Transverse colon (tissue), 4 donors: ENCODE measurements around the gene RELL1. TPM values are rescaled to one million over a fixed set of nuclear protein-coding genes. Genes with fewer than 3 reads are reported as not detected.
A peak's percentile ranks its signal among the peaks of the same experiment; 100 is the strongest.

Experiments used
- DNase-seq: peaks from one replicate; pipeline ENCODE4 v3.0.0-alpha.2; 2019
- H3K27ac ChIP-seq, 4 donors: fragments of 200-600 bp; sonication (generic); 2 replicates each; pipeline ENCODE4 v1.5.1; 2016 to 2018; ENCODE audit warnings: inconsistent platforms in 4 of 4
- H3K27me3 ChIP-seq: fragments of 200-600 bp; sonication (generic); 2 replicates; pipeline ENCODE4 v1.5.1; 2017; ENCODE audit warnings: inconsistent platforms
- H3K36me3 ChIP-seq, 4 donors: fragments of 200-600 bp; sonication (generic); 2 replicates each; pipeline ENCODE4 v1.5.1; 2017 to 2019; ENCODE audit warnings: inconsistent platforms in 4 of 4
- H3K4me1 ChIP-seq, 4 donors: fragments of 200-600 bp; sonication (generic); 2 replicates each; pipeline ENCODE4 v1.5.1; 2017 to 2020; ENCODE audit warnings: inconsistent platforms in 4 of 4
- H3K4me3 ChIP-seq, 4 donors: fragments of 200-600 bp; sonication (generic); 1 replicate in 1 of 4; 2 replicates in 3 of 4; pipeline versions ENCODE4 v1.5.1 to v1.6.1; 2017 to 2019; ENCODE audit warnings: inconsistent platforms in 4 of 4
- H3K9me3 ChIP-seq, 2 donors: fragments of 200-600 bp; sonication (generic); 2 replicates each; pipeline ENCODE4 v1.5.1; 2017 to 2019; ENCODE audit warnings: inconsistent platforms in 2 of 2
- EP300 ChIP-seq: sonication (generic); formaldehyde crosslinking; IDR thresholded peaks from one replicate; pipeline ENCODE4 v1.6.1; 2017; ENCODE audit warnings: antibody characterized with exemption, low read depth
- POLR2A ChIP-seq: fragments of 450-650 bp; IDR thresholded peaks from one replicate; pipeline ENCODE4 v1.6.1; 2016; ENCODE audit warnings: antibody characterized with exemption, mild to moderate bottlenecking, moderate library complexity
- POLR2AphosphoS5 ChIP-seq, 3 donors: sonication (generic); formaldehyde crosslinking; IDR thresholded peaks; one replicate each; pipeline ENCODE4 v1.6.1; 2016; ENCODE audit warnings: antibody characterized with exemption in 3 of 3
- WGBS, 2 donors: methylation state at CpG; one replicate each; pipeline ENCODE4 v1.1.5; 2018; ENCODE audit warnings: low coverage in 1 of 2; 5-methylcytosine and 5-hydroxymethylcytosine counted together
- in situ Hi-C, 4 donors: fragments of 200-750 bp; cut with MboI; loops; one replicate each; pipeline versions ENCODE4 v1.15.0 to v1.15.1; 2017; ENCODE audit warnings: low sequenced_read_pairs in 3 of 4, low pct_ligation_motif_present in 1 of 4, low pct_unique_long_range_greater_than_20kb in 1 of 4
- intact Hi-C: fragments of 100-400 bp; cut with DNase I; formaldehyde crosslinking; loops from one replicate; pipeline ENCODE4 v1.15.1; 2023; ENCODE audit warnings: low total_unique reads
- total RNA-seq, 4 donors: library from RNA; depleted of rRNA; stranded (reverse); fragments of >200 nt; gene quantifications; one replicate each; pipeline ENCODE4 v1.1.0, GENCODE V29; 2016
- TF ChIP-seq, protein P1 (sequence below), 5 experiments: fragments of 200-600 bp in 3 of 5; fragments of 450-650 bp in 2 of 5; sonication (generic) in 3 of 5; IDR thresholded peaks; 1 replicate in 2 of 5; 2 replicates in 3 of 5; pipeline ENCODE4 v1.5.1; 2016 to 2017; ENCODE audit warnings: antibody characterized with exemption in 5 of 5, inconsistent platforms in 3 of 5, mild to moderate bottlenecking in 2 of 5, moderate library complexity in 1 of 5

The RELL1 gene
- total RNA-seq, 4 donors from 2014 or later: 9.2 to 192 (median 107) TPM

DNA sequence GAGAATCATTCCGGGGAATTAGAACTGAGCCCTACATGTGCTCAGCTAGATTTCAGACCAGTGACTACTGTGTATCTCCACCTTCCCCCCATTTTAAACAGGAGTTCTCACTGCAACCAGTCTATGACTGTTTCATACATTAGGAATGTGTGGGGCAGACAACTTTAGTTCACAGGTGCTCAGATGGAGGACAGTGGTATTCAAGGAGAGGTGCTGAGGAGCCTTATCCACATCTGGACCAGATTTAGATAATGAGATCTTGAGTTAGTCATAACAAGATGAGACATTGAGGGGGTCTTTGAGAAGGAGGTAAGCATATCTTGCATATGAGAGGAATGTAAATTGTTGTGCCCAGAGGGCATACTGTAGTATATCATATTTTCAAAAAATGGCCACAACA lies 32.8 kb upstream of the RELL1 start:
- H3K9me3 ChIP-seq: no peaks in the 10 kb centered on the region
- 82 to 100% methylated on average over 1 of the region's 1 CpG for WGBS, 2 donors
- H3K4me3 ChIP-seq: no peak overlapping the region
- TF ChIP-seq POLR2AphosphoS5 (IDR thresholded peaks at IDR 0.05): no peak
- TF ChIP-seq, protein P1, sequence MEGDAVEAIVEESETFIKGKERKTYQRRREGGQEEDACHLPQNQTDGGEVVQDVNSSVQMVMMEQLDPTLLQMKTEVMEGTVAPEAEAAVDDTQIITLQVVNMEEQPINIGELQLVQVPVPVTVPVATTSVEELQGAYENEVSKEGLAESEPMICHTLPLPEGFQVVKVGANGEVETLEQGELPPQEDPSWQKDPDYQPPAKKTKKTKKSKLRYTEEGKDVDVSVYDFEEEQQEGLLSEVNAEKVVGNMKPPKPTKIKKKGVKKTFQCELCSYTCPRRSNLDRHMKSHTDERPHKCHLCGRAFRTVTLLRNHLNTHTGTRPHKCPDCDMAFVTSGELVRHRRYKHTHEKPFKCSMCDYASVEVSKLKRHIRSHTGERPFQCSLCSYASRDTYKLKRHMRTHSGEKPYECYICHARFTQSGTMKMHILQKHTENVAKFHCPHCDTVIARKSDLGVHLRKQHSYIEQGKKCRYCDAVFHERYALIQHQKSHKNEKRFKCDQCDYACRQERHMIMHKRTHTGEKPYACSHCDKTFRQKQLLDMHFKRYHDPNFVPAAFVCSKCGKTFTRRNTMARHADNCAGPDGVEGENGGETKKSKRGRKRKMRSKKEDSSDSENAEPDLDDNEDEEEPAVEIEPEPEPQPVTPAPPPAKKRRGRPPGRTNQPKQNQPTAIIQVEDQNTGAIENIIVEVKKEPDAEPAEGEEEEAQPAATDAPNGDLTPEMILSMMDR (IDR thresholded peaks at IDR 0.05): no peak
- no peak for TF ChIP-seq EP300
- no peak for TF ChIP-seq POLR2A
- DNase-seq: no peak
- intact Hi-C loops (no loop called here), in situ Hi-C loops (no loop called here)
- peaks cover 0 to 26% (median 11%) of the 10 kb centered on the region in 4 donors for H3K4me1 ChIP-seq
- no peaks in the 10 kb centered on the region for H3K36me3 ChIP-seq
- H3K27ac ChIP-seq: no peak overlapping the region
- no peaks in the 10 kb centered on the region for H3K27me3 ChIP-seq

GRCh38 chr4:37717576-37717975 lies 31.4 kb upstream of the RELL1 start:
- no peak overlapping the region for H3K27ac ChIP-seq
- 28 to 91% methylated on average over 2 to 4 of the region's 4 CpGs for WGBS, 2 donors
- no peaks in the 10 kb centered on the region for H3K27me3 ChIP-seq
- H3K36me3 ChIP-seq: no peaks in the 10 kb centered on the region
- DNase-seq: no peak
- TF ChIP-seq POLR2AphosphoS5 (IDR thresholded peaks at IDR 0.05) (no peak), EP300 (no peak), POLR2A (no peak)
- TF ChIP-seq, protein P1 (IDR thresholded peaks at IDR 0.05): no peak
- H3K4me3 ChIP-seq: no peak overlapping the region
- H3K9me3 ChIP-seq: no peaks in the 10 kb centered on the region
- intact Hi-C loops (no loop called here), in situ Hi-C loops (no loop called here)
- H3K4me1 ChIP-seq: peaks cover 0 to 26% (median 11%) of the 10 kb centered on the region in 4 donors

DNA sequence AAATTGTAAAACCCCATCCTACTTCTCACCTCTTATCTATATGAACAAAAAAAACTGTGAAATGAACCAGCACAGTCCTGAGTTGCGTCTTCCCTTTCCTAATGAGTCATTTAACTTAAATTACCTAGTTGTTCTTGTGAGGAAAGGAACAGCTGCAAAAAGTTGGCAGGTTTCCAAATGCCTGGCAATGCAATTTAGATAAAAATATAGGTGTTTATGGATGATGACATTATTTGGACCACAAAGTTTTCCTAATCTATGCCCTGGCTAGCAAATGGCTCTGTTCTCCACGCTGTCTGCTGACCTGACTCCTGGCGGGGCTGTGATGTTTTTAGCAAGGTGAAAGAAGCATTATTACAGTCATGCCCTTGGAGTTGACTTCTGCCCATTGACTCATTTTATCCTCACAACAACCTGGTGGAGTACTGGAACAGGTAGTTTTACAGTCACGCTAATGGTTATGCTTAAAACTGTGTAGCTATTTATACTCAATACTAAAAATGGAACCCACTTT lies 29.8 kb upstream of the RELL1 start:
- intact Hi-C loops: no loop called here

GRCh38 chr4:37710491-37710890 lies 24.3 kb upstream of the RELL1 start:
- Histone ChIP-seq H3K27ac (no peak overlapping the region), H3K36me3 (no peaks in the 10 kb centered on the region), H3K9me3 (no peaks in the 10 kb centered on the region), H3K4me3 (no peak overlapping the region), H3K4me1 (peaks cover 0 to 3% (median 2%) of the 10 kb centered on the region in 4 donors), H3K27me3 (no peaks in the 10 kb centered on the region)
- WGBS, 2 donors: 60 to 82% methylated on average over 1 of the region's 1 CpG
- DNase-seq: no peak
- TF ChIP-seq EP300: no peak
- no peak for TF ChIP-seq POLR2A
- no peak for TF ChIP-seq POLR2AphosphoS5 (IDR thresholded peaks at IDR 0.05)
- TF ChIP-seq, protein P1 (IDR thresholded peaks at IDR 0.05): no peak
- in situ Hi-C loops (no loop called here), intact Hi-C loops (no loop called here)

More for the DNA sequence above, 29.8 kb upstream of the RELL1 start:
- Histone ChIP-seq H3K27me3 (no peaks in the 10 kb centered on the region), H3K4me1 (peaks cover 0 to 22% (median 9%) of the 10 kb centered on the region in 4 donors), H3K9me3 (no peaks in the 10 kb centered on the region), H3K36me3 (no peaks in the 10 kb centered on the region), H3K4me3 (no peak overlapping the region), H3K27ac (peak overlapping the region; percentile 36 to 56 (median 53))
- in situ Hi-C loops: no loop called here
- DNase-seq: peak; percentile 82
- TF ChIP-seq POLR2AphosphoS5 (IDR thresholded peaks at IDR 0.05): peak in 2 of 3 donors; percentile 53 to 67
- TF ChIP-seq, protein P1 (IDR thresholded peaks at IDR 0.05): peak in 2 of 5 experiments; percentile 14 to 32
- TF ChIP-seq EP300: no peak
- 29 to 36% methylated on average over 4 of the region's 4 CpGs for WGBS, 2 donors
